ENCODE data around the gene FXYD7. TPM values are rescaled to one million over a fixed set of nuclear protein-coding genes. Genes with fewer than 3 reads are reported as not detected.

Gene FXYD7
- total and polyA plus RNA-seq, 2 of the 13 experiments (the other 11 are each of a cell fraction or from before 2014, with no cell fraction given) = 0.55 TPM; not detected in 1

DNA sequence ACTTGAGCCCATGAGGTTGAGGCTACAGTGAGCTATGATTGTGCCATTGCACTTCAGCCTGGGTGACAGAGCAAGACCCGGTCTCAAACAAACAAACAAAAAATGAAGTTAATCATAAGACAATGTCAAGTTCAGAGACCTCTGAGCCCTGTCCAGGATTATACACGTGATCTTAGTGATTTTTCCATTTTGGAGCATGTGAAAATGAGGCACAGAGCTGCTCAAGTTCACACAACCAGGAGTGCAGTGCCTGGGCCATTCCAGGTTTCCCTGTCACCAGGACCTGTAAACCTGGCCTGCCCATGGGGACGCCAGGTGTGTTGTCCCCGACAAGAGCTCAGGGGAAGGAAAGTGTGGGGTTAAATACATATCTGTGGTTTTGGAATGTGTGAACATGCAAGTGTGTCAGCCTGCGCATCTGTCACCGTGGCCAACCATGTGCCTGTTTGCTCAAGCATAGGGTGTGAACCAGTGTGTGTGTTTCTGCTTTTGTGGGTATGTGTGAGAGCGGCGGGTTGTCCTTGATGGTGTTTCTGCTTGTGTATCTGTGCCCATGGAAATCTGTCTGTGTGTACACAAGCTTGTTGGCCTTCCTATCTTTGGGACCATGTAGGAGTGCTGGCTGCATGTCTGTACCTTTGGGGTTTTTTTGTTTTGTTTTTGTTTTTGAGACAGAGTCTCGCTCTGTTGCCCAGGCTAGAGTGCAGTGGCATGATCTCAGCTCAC, 5.9 kb upstream of the FXYD7 start (continued):
- TF ChIP-seq, protein P1, sequence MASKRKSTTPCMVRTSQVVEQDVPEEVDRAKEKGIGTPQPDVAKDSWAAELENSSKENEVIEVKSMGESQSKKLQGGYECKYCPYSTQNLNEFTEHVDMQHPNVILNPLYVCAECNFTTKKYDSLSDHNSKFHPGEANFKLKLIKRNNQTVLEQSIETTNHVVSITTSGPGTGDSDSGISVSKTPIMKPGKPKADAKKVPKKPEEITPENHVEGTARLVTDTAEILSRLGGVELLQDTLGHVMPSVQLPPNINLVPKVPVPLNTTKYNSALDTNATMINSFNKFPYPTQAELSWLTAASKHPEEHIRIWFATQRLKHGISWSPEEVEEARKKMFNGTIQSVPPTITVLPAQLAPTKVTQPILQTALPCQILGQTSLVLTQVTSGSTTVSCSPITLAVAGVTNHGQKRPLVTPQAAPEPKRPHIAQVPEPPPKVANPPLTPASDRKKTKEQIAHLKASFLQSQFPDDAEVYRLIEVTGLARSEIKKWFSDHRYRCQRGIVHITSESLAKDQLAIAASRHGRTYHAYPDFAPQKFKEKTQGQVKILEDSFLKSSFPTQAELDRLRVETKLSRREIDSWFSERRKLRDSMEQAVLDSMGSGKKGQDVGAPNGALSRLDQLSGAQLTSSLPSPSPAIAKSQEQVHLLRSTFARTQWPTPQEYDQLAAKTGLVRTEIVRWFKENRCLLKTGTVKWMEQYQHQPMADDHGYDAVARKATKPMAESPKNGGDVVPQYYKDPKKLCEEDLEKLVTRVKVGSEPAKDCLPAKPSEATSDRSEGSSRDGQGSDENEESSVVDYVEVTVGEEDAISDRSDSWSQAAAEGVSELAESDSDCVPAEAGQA (IDR thresholded peaks at IDR 0.05; ENCODE audit: low read depth) = no peak
- TF ChIP-seq, protein P1 (CRISPR knock-in tag; IDR thresholded peaks at IDR 0.05; ENCODE audit: borderline replicate concordance) = no peak
- TF ChIP-seq, protein P2, sequence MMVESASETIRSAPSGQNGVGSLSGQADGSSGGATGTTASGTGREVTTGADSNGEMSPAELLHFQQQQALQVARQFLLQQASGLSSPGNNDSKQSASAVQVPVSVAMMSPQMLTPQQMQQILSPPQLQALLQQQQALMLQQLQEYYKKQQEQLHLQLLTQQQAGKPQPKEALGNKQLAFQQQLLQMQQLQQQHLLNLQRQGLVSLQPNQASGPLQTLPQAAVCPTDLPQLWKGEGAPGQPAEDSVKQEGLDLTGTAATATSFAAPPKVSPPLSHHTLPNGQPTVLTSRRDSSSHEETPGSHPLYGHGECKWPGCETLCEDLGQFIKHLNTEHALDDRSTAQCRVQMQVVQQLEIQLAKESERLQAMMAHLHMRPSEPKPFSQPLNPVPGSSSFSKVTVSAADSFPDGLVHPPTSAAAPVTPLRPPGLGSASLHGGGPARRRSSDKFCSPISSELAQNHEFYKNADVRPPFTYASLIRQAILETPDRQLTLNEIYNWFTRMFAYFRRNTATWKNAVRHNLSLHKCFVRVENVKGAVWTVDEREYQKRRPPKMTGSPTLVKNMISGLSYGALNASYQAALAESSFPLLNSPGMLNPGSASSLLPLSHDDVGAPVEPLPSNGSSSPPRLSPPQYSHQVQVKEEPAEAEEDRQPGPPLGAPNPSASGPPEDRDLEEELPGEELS (CRISPR knock-in tag; IDR thresholded peaks at IDR 0.05) = peak; percentile 53
- peak; percentile 20; the same call in 1 of the 2 replicates for TF ChIP-seq ZNF747 (CRISPR knock-in tag; IDR thresholded peaks at IDR 0.05; ENCODE audit: borderline replicate concordance)
- no peak for TF ChIP-seq SIX1 (CRISPR knock-in tag; IDR thresholded peaks at IDR 0.05; ENCODE audit: borderline replicate concordance)
- TF ChIP-seq ARNT (IDR thresholded peaks at IDR 0.05) = no peak

All from HepG2 (cell line).